Activated gamma-delta T cell (primary cell): ENCODE results near the gene CCNY.
"Not testable (repeated sequence)": the region's sequence is repeated elsewhere in the genome, so short reads cannot be mapped to it uniquely, and the experiment has no call there.

Source experiments
- DNase-seq: peaks from one replicate; lab custom pipeline; 2025; lab: John Stamatoyannopoulos, UW
- total RNA-seq, 2 donors: gene quantifications; one replicate each; lab custom pipeline; 2026; lab: John Stamatoyannopoulos, UW

Gene CCNY
- total RNA-seq, result 96.1 to 100 reads per million in 2 donors

GRCh38 chr10:35336084-35336831 is at the start of gene CCNY:
Gene CCNY (plus strand): TSS chr10:35336509. CDS start chr10:35337054, 545 bp downstream.
- DNase-seq, result peak; percentile 74

DNA sequence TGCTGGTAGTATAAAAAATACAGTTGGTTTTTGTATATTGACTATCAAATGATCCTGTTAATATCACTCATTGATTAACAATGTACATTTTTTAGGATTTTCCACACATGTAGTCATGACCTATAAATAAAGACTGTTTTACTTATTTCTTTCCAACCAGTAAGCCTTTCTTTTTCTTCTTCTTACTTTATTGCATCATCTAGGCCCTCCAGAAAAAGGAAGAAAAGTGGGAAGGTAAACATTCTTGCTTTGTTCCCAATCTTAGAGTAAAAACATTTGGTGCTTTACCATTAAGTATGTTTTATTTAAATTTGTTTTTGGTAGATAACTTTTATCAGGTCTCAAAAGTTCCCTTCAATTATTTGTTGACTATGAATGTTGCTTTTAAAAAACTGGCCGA is 47.1 kb upstream of the CCNY start:
- DNase-seq, result no peak

DNA sequence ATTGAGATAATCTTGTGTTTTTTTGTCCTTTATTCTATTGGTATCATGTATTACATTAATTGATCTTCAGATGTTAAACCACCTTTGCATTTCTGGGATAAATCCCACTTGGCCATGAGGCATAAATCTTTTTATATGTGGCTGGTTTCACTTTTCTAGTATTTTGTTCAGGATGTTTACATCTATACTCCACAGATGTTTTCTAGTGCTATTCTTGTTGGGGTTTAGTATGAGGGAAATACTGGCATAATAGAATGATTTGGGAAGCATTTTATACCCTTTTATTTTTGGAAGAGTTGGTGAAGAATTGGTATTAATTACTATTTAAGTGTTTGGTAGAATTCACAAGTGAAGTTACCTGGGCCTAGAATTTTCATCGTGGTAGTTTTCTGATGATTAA is 41.8 kb upstream of the CCNY start:
- DNase-seq, result no peak

- no peak for DNase-seq
Observed at GRCh38 chr10:35299016-35299415, 37.3 kb upstream of the CCNY start.

- no peak for DNase-seq
Observed at GRCh38 chr10:35300063-35300699, 36.1 kb upstream of the CCNY start.

- no peak for DNase-seq
Observed at GRCh38 chr10:35304649-35305048, 31.7 kb upstream of the CCNY start.

DNA sequence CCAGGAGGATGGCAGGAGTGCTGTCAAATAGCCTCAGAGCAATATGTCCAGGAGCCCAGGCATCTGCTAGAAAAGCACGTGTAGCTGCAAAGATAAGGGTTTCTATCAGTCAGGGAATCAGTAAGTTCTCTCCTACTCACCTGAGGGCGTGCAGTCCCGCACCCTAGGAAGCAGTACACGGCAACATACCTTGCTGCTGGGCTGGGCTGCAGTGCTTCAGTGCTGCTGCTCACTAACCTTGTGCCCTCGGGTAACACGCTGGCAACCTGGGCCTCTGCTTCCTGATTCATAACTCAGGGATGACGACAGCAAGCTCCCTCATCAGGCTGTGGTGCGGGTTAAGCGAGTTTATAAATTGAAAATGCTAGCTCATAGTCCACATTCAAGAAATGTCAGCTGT is 29.5 kb upstream of the CCNY start:
- no peak for DNase-seq

DNA sequence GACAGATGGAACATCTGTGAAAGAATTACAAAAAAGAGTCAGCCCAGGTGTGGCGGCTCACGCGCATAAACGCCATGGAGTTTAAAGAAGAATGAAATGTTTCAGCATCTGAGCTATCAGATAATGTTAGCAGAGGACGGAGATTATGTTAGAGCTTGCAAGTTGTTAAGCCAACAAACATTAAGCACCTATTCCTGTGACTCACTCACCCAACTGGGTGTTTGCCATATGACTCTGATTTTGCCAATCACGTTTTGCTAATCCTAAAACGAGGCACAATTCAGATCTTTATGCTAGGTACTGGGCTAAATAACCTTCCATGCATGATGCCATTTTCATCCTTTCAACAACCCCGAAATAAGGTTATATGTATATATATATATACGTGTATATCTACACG is 29.0 kb upstream of the CCNY start:
- DNase-seq, result no peak

DNA sequence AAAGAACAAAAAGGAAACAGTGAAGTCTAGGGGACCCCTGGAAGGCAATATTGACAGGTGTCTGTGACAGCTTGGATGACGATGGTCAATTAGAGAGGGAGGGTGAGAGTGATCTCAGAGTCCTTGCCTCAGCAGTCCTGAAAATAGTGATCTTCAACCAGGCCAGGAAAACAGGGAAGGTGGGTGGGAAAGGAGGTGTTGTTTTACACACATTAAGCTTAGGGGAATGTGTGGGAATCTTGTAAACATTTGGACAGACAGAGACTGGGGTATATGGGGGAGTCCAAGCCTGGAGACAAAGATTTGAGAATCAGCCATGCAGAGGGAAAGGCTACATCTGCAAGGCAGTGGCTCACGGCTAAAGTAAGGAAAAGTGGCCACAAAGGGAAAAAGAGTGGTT is 27.5 kb upstream of the CCNY start:
- DNase-seq, result no peak

DNA sequence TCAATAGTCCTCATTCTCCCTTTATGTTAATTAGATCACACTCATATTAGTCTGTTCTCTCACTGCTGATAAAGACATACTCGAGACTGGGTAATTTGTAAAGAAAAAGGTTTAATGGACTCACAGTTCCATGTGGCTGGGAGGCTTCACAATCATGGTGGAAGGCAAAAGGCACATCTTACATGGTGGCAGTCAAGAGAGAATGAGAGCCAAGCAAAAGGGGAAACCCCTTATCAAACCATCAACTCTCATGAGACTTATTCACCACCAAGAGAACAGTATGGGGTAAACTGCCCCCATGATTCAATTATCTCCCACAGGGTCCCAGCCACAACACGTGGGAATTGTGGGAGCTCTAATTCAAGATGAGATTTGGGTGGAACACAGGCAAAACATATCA is 22.2 kb upstream of the CCNY start:
- not testable (repeated sequence) for DNase-seq

DNA sequence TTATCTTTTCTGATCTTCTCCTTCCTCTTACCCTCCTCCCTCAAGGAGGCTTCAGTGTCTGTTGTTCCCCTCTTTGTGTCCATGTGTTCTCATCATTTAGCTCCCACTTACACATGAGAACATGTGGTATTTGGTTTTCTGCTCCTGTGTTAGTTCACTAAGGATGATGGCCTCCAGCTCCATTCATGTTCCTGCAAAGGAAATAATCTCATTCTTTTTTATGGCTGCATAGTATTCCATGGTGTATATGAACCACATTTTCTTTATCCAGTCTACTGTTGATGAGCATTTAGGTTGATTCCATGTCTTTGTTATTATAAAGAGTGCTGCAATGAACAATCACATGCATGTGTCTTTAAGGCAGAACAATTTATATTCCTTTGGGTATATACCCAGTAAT is 21.1 kb upstream of the CCNY start:
- DNase-seq, result not testable (repeated sequence)

DNA sequence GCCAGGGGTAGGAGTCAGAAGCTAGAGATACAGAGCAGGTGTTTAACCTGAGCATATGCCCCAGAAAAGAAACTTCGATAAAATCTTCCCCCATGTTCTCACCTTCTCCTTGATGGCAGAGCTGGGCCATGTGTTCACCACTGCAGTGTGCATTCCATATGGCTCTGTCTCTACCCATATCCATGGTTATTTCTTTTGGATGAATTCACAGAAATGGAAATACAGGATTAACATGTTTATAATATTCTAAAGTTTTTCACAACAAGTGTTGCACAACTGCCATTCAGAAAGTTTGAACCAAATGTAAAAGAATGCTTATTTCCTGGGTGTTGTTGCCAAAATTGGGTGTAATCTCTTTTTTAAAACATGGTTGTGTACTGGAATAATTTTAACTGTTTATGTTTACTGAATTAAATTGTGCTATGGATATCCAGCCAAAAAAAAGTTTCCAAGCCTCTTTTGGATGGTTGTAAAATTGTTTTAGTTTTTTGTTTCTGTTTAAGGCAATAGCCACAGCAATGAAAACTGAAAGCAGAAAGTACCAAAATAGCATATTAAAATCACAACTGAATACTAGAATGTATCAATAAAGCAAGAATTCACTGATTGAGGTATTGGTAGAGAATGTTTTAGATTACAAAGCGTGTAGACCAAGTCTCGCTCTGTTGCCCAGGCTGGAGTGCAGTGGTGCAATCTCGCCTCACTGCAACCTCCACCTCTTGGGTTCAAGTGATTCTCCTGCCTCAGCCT is 19.9 kb upstream of the CCNY start:
- no peak for DNase-seq

DNA sequence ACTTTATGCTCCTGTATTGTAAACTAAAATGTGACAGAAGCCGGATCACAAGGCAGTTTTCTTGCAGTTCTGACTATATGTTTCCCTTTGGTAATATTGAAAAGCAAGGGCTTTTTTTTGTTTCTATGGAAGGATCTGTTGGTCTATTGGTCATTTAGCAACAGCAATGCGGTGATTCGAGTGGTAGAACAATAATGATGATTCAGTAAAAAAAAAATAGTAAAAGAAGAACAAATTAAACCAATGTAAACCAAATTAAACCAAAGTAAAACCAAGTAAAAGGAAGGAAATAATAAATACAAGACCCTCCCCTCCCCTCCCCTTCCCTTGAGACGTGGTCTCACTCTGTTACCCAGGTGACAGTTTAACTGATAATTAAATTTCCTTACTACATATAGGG is 17.8 kb upstream of the CCNY start:
- DNase-seq, result no peak

GRCh38 chr10:35320341-35320740 is 16.0 kb upstream of the CCNY start:
- no peak for DNase-seq

DNA sequence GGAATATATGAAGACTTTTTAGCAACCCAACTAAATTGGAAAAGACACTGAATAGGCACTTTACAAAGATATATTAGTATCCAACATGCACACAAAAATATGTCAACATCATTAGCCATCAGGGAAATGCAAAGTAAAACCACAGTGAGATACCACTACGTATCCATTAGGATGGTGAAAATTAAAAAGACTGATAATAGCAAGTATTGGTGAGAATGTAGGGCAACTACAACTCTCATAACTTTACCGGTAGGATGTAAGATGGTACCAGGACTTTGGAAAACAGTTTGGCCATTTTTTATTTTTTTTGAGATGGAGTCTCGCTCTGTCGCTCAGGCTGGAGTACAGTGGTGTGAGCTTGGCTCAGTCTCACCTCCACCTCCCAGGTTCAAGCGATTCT is 13.7 kb upstream of the CCNY start:
- no peak for DNase-seq

- DNase-seq, result no peak
Observed at GRCh38 chr10:35324196-35324595, 12.1 kb upstream of the CCNY start.

DNA sequence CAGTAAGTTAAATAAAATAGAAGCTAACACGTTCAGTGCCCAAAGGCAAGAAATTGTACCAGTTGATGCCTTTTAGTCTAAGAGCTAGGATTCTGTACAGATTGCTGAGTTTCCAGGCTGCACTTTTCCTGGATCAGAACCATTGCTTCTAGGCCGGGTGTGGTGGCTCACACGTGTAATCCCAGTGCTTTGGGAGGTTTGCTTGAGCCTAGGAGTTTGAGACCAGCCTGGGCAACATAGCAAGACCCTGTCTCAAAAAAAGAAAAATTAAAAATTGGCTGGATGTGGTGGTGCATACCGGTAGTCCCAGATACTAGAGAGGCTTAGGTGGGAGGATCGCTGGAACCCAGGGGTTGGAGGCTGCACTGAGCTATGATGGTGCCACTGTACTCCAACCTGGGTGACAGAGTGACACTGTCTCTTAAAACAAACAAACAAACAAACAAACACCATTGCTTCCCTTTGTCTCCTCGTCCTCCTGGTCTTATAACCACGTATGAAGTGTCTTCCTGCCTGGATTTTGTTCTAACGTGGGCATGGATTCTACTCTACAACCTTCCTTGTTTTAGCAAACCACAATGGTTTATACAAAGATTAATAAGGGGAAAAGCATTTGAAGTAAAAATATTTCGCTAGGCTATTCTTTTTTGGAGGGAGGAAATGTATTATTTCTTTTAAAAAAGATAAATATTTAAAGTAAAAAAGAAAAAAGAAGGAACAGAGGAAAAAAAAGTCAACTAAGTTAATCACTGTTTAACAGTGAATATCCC is 9.7 kb upstream of the CCNY start:
- DNase-seq, result no peak

- no peak for DNase-seq
Observed at GRCh38 chr10:35327790-35328403, 8.4 kb upstream of the CCNY start.

GRCh38 chr10:35328404-35329037 is 7.8 kb upstream of the CCNY start:
- DNase-seq, result no peak

- DNase-seq, result no peak
Observed at GRCh38 chr10:35329520-35329919, 6.8 kb upstream of the CCNY start.
